ENCODE measurements around the gene RAB36. TPM values are rescaled to one million over a fixed set of nuclear protein-coding genes. Genes with fewer than 3 reads are reported as not detected.
A peak's percentile ranks its signal among the peaks of the same experiment; 100 is the strongest.
"Not testable (repeated sequence)": the region's sequence is repeated elsewhere in the genome, so short reads cannot be mapped to it uniquely, and the experiment has no call there.

RAB36 gene
- total RNA-seq, 2 experiments from 2014 or later = not detected

GRCh38 chr22:23125512-23126103 is 19.7 kb upstream of the RAB36 start:
- no peaks in the 10 kb centered on the region for H3K9me3 Mint-ChIP-seq
- intact Hi-C loops (cut with micrococcal nuclease) = no loop called here
- no peak overlapping the region for H3K27ac Mint-ChIP-seq
- CTCF ChIA-PET = interaction anchor here (17.0 kb wide), 1 partner anchor 168 kb away, joined by 232 read pairs; no protein-coding TSS in a partner anchor
- H3K27me3 Mint-ChIP-seq (ENCODE audit: low read depth) = no peaks in the 10 kb centered on the region
- peaks cover under 1% of the 10 kb centered on the region for H3K4me1 Mint-ChIP-seq (ENCODE audit: low read depth)
- H3K36me3 Mint-ChIP-seq (ENCODE audit: low read depth) = no peaks in the 10 kb centered on the region
- no peak overlapping the region for H3K4me3 Mint-ChIP-seq
- DNase-seq = no peak

- Mint-ChIP-seq H3K9me3 (no peaks in the 10 kb centered on the region), H3K4me3 (no peak overlapping the region), H3K4me1 (ENCODE audit: low read depth) (no peaks in the 10 kb centered on the region), H3K36me3 (ENCODE audit: low read depth) (no peaks in the 10 kb centered on the region), H3K27me3 (ENCODE audit: low read depth) (no peaks in the 10 kb centered on the region), H3K27ac (no peak overlapping the region)
- intact Hi-C loops (cut with micrococcal nuclease) = no loop called here
- CTCF ChIA-PET = interaction anchor here (0.9 to 17.0 kb wide), 2 partner anchors 156 to 168 kb away, joined by 3 to 232 read pairs; no protein-coding TSS in a partner anchor
- no peak for DNase-seq
These were observed 18.9 kb upstream of the RAB36 start for GRCh38 chr22:23126165-23127054.

GRCh38 chr22:23127055-23127756 is 18.1 kb upstream of the RAB36 start:
- no peaks in the 10 kb centered on the region for H3K4me1 Mint-ChIP-seq (ENCODE audit: low read depth)
- no peak for DNase-seq
- H3K9me3 Mint-ChIP-seq = no peaks in the 10 kb centered on the region
- no peaks in the 10 kb centered on the region for H3K27me3 Mint-ChIP-seq (ENCODE audit: low read depth)
- H3K27ac Mint-ChIP-seq = no peak overlapping the region
- H3K4me3 Mint-ChIP-seq = no peak overlapping the region
- no peaks in the 10 kb centered on the region for H3K36me3 Mint-ChIP-seq (ENCODE audit: low read depth)
- CTCF ChIA-PET = interaction anchor here (0.9 to 17.0 kb wide), 9 partner anchors 8 to 339 kb away, joined by 3 to 232 read pairs (median 4); no protein-coding TSS in a partner anchor
- intact Hi-C loops (cut with micrococcal nuclease) = no loop called here

GRCh38 chr22:23127788-23128187 is 17.5 kb upstream of the RAB36 start:
- H3K36me3 Mint-ChIP-seq (ENCODE audit: low read depth) = no peaks in the 10 kb centered on the region
- no peak overlapping the region for H3K4me3 Mint-ChIP-seq
- H3K27ac Mint-ChIP-seq = no peak overlapping the region
- intact Hi-C loops (cut with micrococcal nuclease) = loop anchor here (1.0 kb wide), 1 partner anchor 168 kb away; no protein-coding TSS in a partner anchor
- CTCF ChIA-PET = interaction anchor here (0.6 to 17.0 kb wide), 10 partner anchors 8 to 339 kb away, joined by 3 to 232 read pairs (median 4); no protein-coding TSS in a partner anchor
- no peaks in the 10 kb centered on the region for H3K4me1 Mint-ChIP-seq (ENCODE audit: low read depth)
- H3K9me3 Mint-ChIP-seq = no peaks in the 10 kb centered on the region
- H3K27me3 Mint-ChIP-seq (ENCODE audit: low read depth) = no peaks in the 10 kb centered on the region
- no peak for DNase-seq

- Mint-ChIP-seq H3K27me3 (ENCODE audit: low read depth) (no peaks in the 10 kb centered on the region), H3K4me1 (ENCODE audit: low read depth) (no peaks in the 10 kb centered on the region), H3K36me3 (ENCODE audit: low read depth) (no peaks in the 10 kb centered on the region), H3K4me3 (no peak overlapping the region), H3K27ac (no peak overlapping the region), H3K9me3 (no peaks in the 10 kb centered on the region)
- intact Hi-C loops (cut with micrococcal nuclease) = loop anchor here (1.0 kb wide), 1 partner anchor 169 kb away; no protein-coding TSS in a partner anchor
- CTCF ChIA-PET = interaction anchor here (0.6 to 17.0 kb wide), 11 partner anchors 9 to 1011 kb away, joined by 3 to 232 read pairs (median 4); no protein-coding TSS in a partner anchor
- peak; percentile 80 for DNase-seq
These were observed 16.8 kb upstream of the RAB36 start for GRCh38 chr22:23128269-23129108.

GRCh38 chr22:23129149-23129548 is 16.1 kb upstream of the RAB36 start:
- CTCF ChIA-PET = interaction anchor here (0.6 to 17.0 kb wide), 4 partner anchors 10 to 673 kb away, joined by 3 to 232 read pairs (median 6); partner anchors contain the start of gene RAB36
- Mint-ChIP-seq H3K4me1 (ENCODE audit: low read depth) (no peaks in the 10 kb centered on the region), H3K27me3 (ENCODE audit: low read depth) (no peaks in the 10 kb centered on the region), H3K27ac (no peak overlapping the region), H3K9me3 (no peaks in the 10 kb centered on the region), H3K4me3 (no peak overlapping the region), H3K36me3 (ENCODE audit: low read depth) (no peaks in the 10 kb centered on the region)
- intact Hi-C loops (cut with micrococcal nuclease) = no loop called here
- DNase-seq = no peak

- H3K36me3 Mint-ChIP-seq (ENCODE audit: low read depth) = no peaks in the 10 kb centered on the region
- no peak for DNase-seq
- no peaks in the 10 kb centered on the region for H3K4me1 Mint-ChIP-seq (ENCODE audit: low read depth)
- H3K27me3 Mint-ChIP-seq (ENCODE audit: low read depth) = no peaks in the 10 kb centered on the region
- H3K9me3 Mint-ChIP-seq = no peaks in the 10 kb centered on the region
- intact Hi-C loops (cut with micrococcal nuclease) = no loop called here
- CTCF ChIA-PET = interaction anchor here (0.9 to 17.0 kb wide), 2 partner anchors 173 to 246 kb away, joined by 3 to 232 read pairs; no protein-coding TSS in a partner anchor
- no peak overlapping the region for H3K4me3 Mint-ChIP-seq
- no peak overlapping the region for H3K27ac Mint-ChIP-seq
These were observed 14.6 kb upstream of the RAB36 start for GRCh38 chr22:23130697-23131096.

- H3K9me3 Mint-ChIP-seq = no peaks in the 10 kb centered on the region
- intact Hi-C loops (cut with micrococcal nuclease) = no loop called here
- H3K4me3 Mint-ChIP-seq = no peak overlapping the region
- H3K36me3 Mint-ChIP-seq (ENCODE audit: low read depth) = no peaks in the 10 kb centered on the region
- no peak overlapping the region for H3K27ac Mint-ChIP-seq
- no peak for DNase-seq
- peaks cover 3% of the 10 kb centered on the region for H3K4me1 Mint-ChIP-seq (ENCODE audit: low read depth)
- H3K27me3 Mint-ChIP-seq (ENCODE audit: low read depth) = no peaks in the 10 kb centered on the region
- CTCF ChIA-PET = interaction anchor here (0.6 to 17.0 kb wide), 3 partner anchors 12 to 333 kb away, joined by 3 to 232 read pairs (median 6); no protein-coding TSS in a partner anchor
These were observed 13.3 kb upstream of the RAB36 start for GRCh38 chr22:23131931-23132330.

- Mint-ChIP-seq H3K27me3 (ENCODE audit: low read depth) (no peaks in the 10 kb centered on the region), H3K36me3 (ENCODE audit: low read depth) (no peaks in the 10 kb centered on the region), H3K9me3 (no peaks in the 10 kb centered on the region), H3K4me3 (no peak overlapping the region), H3K27ac (no peak overlapping the region), H3K4me1 (ENCODE audit: low read depth) (peaks cover 8% of the 10 kb centered on the region)
- no peak for DNase-seq
- intact Hi-C loops (cut with micrococcal nuclease) = no loop called here
- CTCF ChIA-PET = interaction anchor here (0.6 to 17.0 kb wide), 4 partner anchors 8 to 334 kb away, joined by 3 to 232 read pairs (median 6); no protein-coding TSS in a partner anchor
These were observed 12.7 kb upstream of the RAB36 start for GRCh38 chr22:23132376-23133091.

GRCh38 chr22:23133922-23134321 is 11.4 kb upstream of the RAB36 start:
- no peaks in the 10 kb centered on the region for H3K36me3 Mint-ChIP-seq (ENCODE audit: low read depth)
- no peaks in the 10 kb centered on the region for H3K27me3 Mint-ChIP-seq (ENCODE audit: low read depth)
- no peak for DNase-seq
- H3K4me3 Mint-ChIP-seq = no peak overlapping the region
- no peak overlapping the region for H3K27ac Mint-ChIP-seq
- H3K9me3 Mint-ChIP-seq = no peaks in the 10 kb centered on the region
- CTCF ChIA-PET = interaction anchor here (0.7 to 17.0 kb wide), 3 partner anchors 14 to 236 kb away, joined by 3 to 232 read pairs (median 6); no protein-coding TSS in a partner anchor
- intact Hi-C loops (cut with micrococcal nuclease) = no loop called here
- peaks cover 22% of the 10 kb centered on the region for H3K4me1 Mint-ChIP-seq (ENCODE audit: low read depth)

- CTCF ChIA-PET = interaction anchor here (0.7 to 17.0 kb wide), 5 partner anchors 21 to 199 kb away, joined by 3 to 232 read pairs (median 3); no protein-coding TSS in a partner anchor
- DNase-seq = peak; percentile 16
- intact Hi-C loops (cut with micrococcal nuclease); H3K4me3 Mint-ChIP-seq; H3K9me3 Mint-ChIP-seq; H3K36me3 Mint-ChIP-seq (ENCODE audit: low read depth); H3K27me3 Mint-ChIP-seq (ENCODE audit: low read depth): not testable (repeated sequence)
- Mint-ChIP-seq H3K4me1 (ENCODE audit: low read depth) (peaks cover 41% of the 10 kb centered on the region), H3K27ac (peak overlapping the region; percentile 65)
These were observed 8.3 kb upstream of the RAB36 start for GRCh38 chr22:23136991-23137390.
